Embryonic facial prominence (tissue), 1 donor: ENCODE data around the gene PLEKHH1.

Source experiments
- DNase-seq: peaks from one replicate; pipeline ENCODE4 v3.0.0-alpha.2; 2016; ENCODE audit errors: extremely low spot score

Gene PLEKHH1

GRCh38 chr14:67532998-67533753 is at the start of gene PLEKHH1:
Gene PLEKHH1 (plus strand): TSS chr14:67533290. CDS start chr14:67541868, 8,578 bp downstream.
- DNase-seq, result no peak

GRCh38 chr14:67483579-67484285 is 49.4 kb upstream of the PLEKHH1 start:
- DNase-seq, result no peak

GRCh38 chr14:67485501-67486095 is 47.5 kb upstream of the PLEKHH1 start:
- DNase-seq, result no peak

GRCh38 chr14:67486890-67487289 is 46.2 kb upstream of the PLEKHH1 start:
- DNase-seq, result no peak

GRCh38 chr14:67487332-67487731 is 45.8 kb upstream of the PLEKHH1 start:
- DNase-seq, result no peak

- no peak for DNase-seq
Measured at GRCh38 chr14:67487937-67488893, 44.9 kb upstream of the PLEKHH1 start, which contains the start of gene TMEM229B. Gene TMEM229B (minus strand): TSS chr14:67488721. CDS start chr14:67473923, 14,798 bp downstream.

GRCh38 chr14:67490196-67490595 is 42.9 kb upstream of the PLEKHH1 start:
- DNase-seq, result no peak

- DNase-seq, result no peak
Measured at GRCh38 chr14:67491285-67491684, 41.8 kb upstream of the PLEKHH1 start.

- no peak for DNase-seq
Measured at GRCh38 chr14:67491741-67492507, 41.2 kb upstream of the PLEKHH1 start.

- DNase-seq, result no peak
Measured at GRCh38 chr14:67492538-67492937, 40.6 kb upstream of the PLEKHH1 start.

GRCh38 chr14:67493092-67493717 is 39.9 kb upstream of the PLEKHH1 start:
- DNase-seq, result no peak

- DNase-seq, result no peak
Measured at GRCh38 chr14:67495827-67496226, 37.3 kb upstream of the PLEKHH1 start.

- DNase-seq, result no peak
Measured at GRCh38 chr14:67497216-67497615, 35.9 kb upstream of the PLEKHH1 start.

- DNase-seq, result no peak
Measured at GRCh38 chr14:67497716-67498115, 35.4 kb upstream of the PLEKHH1 start.

GRCh38 chr14:67500981-67501380 is 32.1 kb upstream of the PLEKHH1 start:
- DNase-seq, result no peak

- no peak for DNase-seq
Measured at GRCh38 chr14:67501670-67502069, 31.4 kb upstream of the PLEKHH1 start.

- no peak for DNase-seq
Measured at GRCh38 chr14:67502867-67503266, 30.2 kb upstream of the PLEKHH1 start.

GRCh38 chr14:67503331-67503730 is 29.8 kb upstream of the PLEKHH1 start:
- no peak for DNase-seq

GRCh38 chr14:67505254-67505653 is 27.8 kb upstream of the PLEKHH1 start:
- DNase-seq, result no peak

- no peak for DNase-seq
Measured at GRCh38 chr14:67508956-67509355, 24.1 kb upstream of the PLEKHH1 start.
